IPS-20b (cell line): ENCODE data around the gene CDKN2A.
A peak's percentile ranks its signal among the peaks of the same experiment; 100 is the strongest.

Experiments
- H3K27ac ChIP-seq: one replicate; pipeline ENCODE4 v1.5.1; 2013; ENCODE audit warnings: low read length
- H3K27me3 ChIP-seq: 2 replicates; pipeline ENCODE4 v1.6.1; 2013; ENCODE audit warnings: mild to moderate bottlenecking, low read length, inconsistent platforms; ENCODE audit not compliant: insufficient read depth
- H3K36me3 ChIP-seq: 2 replicates; pipeline ENCODE4 v1.6.1; 2013; ENCODE audit warnings: low read depth, mild to moderate bottlenecking, inconsistent platforms, low read length, moderate library complexity; ENCODE audit not compliant: insufficient read depth
- H3K4me1 ChIP-seq: 2 replicates; pipeline ENCODE4 v1.6.1; 2013; ENCODE audit warnings: mild to moderate bottlenecking, control low read depth, inconsistent platforms, low read length, moderate library complexity; ENCODE audit not compliant: insufficient read depth
- H3K4me3 ChIP-seq: 2 replicates; pipeline ENCODE4 v1.5.1; 2013; ENCODE audit warnings: mild to moderate bottlenecking, low read length, inconsistent platforms
- H3K9ac ChIP-seq: 2 replicates; pipeline ENCODE4 v1.6.1; 2013; ENCODE audit warnings: low read depth, mild to moderate bottlenecking, inconsistent platforms, low read length, moderate library complexity
- H3K9me3 ChIP-seq: 2 replicates; pipeline ENCODE4 v1.6.1; 2013; ENCODE audit warnings: mild to moderate bottlenecking, low read depth, low read length, inconsistent platforms; ENCODE audit not compliant: insufficient read depth

Gene CDKN2A

DNA sequence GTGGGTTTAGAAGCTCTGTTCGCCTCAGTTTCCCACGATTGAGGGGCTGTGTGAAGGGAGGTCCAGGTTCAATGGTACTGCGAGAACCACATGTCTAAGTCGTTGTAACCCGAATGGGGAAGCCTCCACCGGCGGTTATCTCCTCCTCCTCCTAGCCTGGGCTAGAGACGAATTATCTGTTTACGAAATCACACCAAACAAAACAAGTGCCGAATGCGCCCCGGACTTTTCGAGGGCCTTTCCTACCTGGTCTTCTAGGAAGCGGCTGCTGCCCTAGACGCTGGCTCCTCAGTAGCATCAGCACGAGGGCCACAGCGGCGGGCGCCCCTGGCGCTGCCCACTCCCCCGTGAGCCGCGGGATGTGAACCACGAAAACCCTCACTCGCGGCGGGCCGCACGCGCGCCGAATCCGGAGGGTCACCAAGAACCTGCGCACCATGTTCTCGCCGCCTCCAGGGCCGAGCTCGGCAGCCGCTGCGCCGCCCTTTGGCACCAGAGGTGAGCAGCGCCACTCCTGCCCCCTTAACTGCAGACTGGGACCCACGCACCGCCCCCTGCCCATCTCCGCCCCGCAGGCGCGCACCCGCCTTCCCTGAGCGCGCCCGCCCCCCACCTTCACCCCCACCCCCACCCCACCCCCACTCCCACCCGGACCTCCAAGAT, at the start of gene CDKN2A:
TSS of gene CDKN2A (minus strand) at position 500 of the 663 bp plus-strand sequence.
- H3K27ac ChIP-seq: no peak within 1 kb of the TSS
- H3K4me1 ChIP-seq: peaks cover 19% of the 10 kb centered on the region
- no peaks in the 10 kb centered on the region for H3K36me3 ChIP-seq
- H3K4me3 ChIP-seq: peak within 1 kb of the TSS; percentile 80
- H3K27me3 ChIP-seq: peaks cover 99% of the 10 kb centered on the region
- no peak within 1 kb of the TSS for H3K9ac ChIP-seq
- no peaks in the 10 kb centered on the region for H3K9me3 ChIP-seq

DNA sequence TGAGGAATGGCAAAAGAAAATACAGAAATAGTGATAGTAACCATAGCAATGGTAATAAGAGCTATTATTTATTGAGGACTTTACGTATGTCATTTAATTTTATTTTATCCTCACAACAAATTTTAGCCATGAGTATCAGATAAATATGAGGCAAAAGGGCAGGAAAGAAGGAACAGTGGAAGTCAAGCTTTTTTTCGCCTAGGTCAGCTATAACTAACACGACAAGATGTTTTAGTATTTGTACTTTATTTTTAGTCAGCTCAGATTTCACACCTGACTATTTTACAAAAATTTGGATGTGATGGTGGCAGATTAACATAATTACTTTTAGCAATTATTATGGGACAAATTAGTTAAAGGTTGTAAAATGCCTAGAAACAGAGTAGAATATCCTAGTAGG, 49.7 kb upstream of the CDKN2A start:
- Histone ChIP-seq H3K4me1 (no peaks in the 10 kb centered on the region), H3K27ac (no peak overlapping the region), H3K9ac (no peak overlapping the region), H3K9me3 (no peaks in the 10 kb centered on the region), H3K4me3 (no peak overlapping the region), H3K27me3 (no peaks in the 10 kb centered on the region), H3K36me3 (no peaks in the 10 kb centered on the region)

DNA sequence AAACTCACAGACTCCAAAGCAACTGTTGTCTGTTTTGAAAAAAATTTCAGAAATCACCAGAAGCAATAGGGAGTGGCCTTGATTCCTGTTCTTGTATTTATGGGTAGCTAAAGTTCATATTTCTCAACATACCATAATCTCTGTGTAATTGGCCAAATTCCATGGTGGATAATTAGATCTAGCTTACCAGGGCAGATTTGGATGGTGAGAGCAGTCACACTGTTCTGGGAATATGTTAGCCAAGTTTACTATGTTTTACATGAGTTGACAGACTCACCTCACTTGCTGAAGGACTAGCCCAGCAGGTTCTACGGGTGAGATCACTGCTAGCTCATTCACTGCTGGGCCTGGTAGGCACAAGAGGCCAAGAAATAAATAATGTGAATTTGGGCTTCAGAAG, 47.6 kb upstream of the CDKN2A start:
- Histone ChIP-seq H3K36me3 (no peaks in the 10 kb centered on the region), H3K9me3 (no peaks in the 10 kb centered on the region), H3K4me3 (no peak overlapping the region), H3K4me1 (no peaks in the 10 kb centered on the region), H3K9ac (no peak overlapping the region), H3K27ac (no peak overlapping the region), H3K27me3 (no peaks in the 10 kb centered on the region)

DNA sequence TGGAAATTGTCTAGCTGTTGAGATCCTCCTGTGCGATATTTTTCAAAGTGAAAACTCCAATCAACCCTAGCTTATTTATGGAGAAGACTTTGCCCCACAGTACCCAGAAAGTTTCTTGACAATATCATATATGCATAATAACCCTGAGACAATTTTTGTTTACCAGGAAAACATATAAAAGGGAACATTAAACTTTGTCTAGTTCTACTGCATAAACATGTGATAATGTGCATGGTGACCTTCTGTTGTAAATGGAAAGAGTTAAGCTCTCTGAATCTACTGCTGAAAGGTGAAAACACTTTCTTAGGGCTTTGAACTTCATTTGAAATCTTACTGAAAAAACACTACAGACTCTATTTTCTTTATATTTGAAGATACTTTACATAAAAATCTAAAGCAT, 47.2 kb upstream of the CDKN2A start:
- Histone ChIP-seq H3K27ac (no peak overlapping the region), H3K9ac (no peak overlapping the region), H3K9me3 (no peaks in the 10 kb centered on the region), H3K4me1 (no peaks in the 10 kb centered on the region), H3K27me3 (no peaks in the 10 kb centered on the region), H3K36me3 (no peaks in the 10 kb centered on the region), H3K4me3 (no peak overlapping the region)

DNA sequence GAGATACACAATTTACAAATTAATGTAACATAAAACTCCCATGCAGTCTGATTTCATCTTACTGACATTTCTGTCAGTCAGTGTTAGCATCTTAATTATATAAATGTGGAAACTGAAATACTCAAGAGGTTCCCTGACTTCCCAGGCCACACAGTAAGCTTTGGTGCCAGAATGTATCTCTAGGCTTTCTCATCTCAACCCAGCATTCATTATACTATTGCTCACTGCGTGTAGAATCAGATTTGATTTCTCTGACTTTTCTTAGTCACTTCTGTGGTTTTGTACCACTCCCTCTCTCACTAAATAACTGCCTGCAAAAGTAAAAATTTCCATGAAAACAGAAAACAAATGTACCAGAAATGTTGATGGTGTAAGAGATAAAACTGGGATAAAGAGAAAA, 46.6 kb upstream of the CDKN2A start:
- Histone ChIP-seq H3K4me1 (no peaks in the 10 kb centered on the region), H3K36me3 (no peaks in the 10 kb centered on the region), H3K9ac (no peak overlapping the region), H3K27ac (no peak overlapping the region), H3K9me3 (no peaks in the 10 kb centered on the region), H3K4me3 (no peak overlapping the region), H3K27me3 (no peaks in the 10 kb centered on the region)

DNA sequence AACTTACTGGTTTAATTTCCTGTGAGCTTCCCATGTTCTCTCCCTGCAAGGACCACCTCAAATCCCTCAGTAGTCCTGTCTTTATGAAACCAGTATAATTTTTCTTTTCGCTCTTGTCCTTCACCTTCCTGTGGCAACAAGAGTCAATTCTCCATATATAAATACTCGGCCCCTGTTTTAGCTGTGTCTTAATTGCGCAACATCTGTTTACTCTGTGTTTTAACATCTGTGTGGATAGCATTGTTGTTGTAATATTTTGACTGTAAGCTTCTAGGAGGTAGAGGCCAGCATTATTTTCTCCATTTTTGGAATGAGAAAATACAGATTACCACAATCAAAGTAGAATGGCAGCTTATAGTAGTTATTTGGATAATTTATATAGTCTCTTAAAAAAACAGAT, 45.1 kb upstream of the CDKN2A start:
- H3K27me3 ChIP-seq: no peaks in the 10 kb centered on the region
- no peak overlapping the region for H3K27ac ChIP-seq
- H3K4me3 ChIP-seq: no peak overlapping the region
- H3K9me3 ChIP-seq: no peaks in the 10 kb centered on the region
- no peaks in the 10 kb centered on the region for H3K36me3 ChIP-seq
- H3K9ac ChIP-seq: no peak overlapping the region
- H3K4me1 ChIP-seq: no peaks in the 10 kb centered on the region

DNA sequence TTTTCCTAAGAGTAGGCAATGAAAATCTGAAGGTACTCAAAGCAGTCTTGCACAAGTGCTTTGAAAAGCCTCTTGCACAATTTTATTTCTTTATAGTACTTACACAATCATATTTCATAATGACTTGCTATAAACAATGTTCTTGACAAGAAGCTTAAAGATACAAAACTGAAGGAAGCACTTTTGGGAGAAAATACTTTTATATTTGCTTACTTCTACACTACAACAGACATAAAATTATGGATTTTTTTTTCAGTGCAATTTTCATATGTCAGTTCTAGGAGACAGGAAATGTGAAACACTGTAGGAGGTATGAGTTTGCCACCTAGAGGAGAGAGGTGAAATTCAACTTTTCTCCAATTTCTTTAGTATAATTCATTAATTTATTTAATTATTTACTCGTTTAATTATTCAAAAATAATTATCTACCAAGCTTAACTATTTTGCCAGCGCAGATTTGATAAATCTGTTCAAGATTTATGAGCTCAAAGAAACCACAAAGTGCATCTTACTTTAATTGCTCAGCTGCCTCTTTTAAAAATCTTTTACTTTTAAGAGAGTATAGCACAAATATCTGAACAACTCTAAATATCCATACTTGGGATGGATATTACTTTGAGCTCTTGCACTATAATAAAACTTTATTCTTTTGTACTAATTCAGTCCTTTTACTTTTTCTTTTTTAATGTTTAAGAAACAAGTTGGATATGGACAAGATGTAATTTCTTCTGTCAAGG, 43.9 kb upstream of the CDKN2A start:
- H3K27me3 ChIP-seq: no peaks in the 10 kb centered on the region
- no peak overlapping the region for H3K27ac ChIP-seq
- H3K4me1 ChIP-seq: no peaks in the 10 kb centered on the region
- no peaks in the 10 kb centered on the region for H3K36me3 ChIP-seq
- H3K9me3 ChIP-seq: no peaks in the 10 kb centered on the region
- H3K4me3 ChIP-seq: no peak overlapping the region
- H3K9ac ChIP-seq: no peak overlapping the region

DNA sequence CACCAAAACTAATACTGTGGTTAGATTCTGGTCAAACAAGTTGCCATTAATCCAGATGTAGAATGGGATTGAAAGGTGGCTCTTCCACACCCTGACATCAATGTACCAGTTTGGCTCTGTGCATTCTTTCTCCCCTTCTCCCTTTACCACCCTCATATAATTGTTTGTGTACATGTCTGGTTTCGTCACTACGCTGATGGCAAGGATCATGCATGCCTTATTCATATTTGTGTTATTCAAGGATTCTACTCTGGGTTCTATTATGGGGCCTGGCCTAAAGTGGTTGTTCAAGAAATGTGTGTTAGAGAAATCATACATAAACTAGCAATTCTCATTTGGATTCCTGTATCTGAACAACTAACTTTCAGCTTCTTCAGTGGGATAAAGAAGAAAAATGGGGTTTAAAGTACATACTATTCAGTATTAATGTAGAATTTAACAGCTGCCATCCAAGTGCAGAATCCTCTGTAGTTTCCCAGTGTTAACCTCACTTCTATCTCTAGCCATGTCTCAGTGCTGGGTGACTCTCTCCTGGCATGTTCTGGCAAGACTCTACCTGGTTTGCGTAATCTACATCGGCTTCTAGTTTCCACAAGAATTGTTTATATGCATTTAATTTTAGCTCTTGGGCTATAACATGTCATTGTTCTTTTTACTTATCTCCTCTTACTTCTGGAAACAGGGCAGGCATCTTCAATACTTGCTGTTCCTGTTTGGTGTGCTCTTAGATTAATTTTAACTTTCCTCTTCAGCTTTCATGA, 42.9 kb upstream of the CDKN2A start:
- H3K27me3 ChIP-seq: no peaks in the 10 kb centered on the region
- H3K4me3 ChIP-seq: no peak overlapping the region
- no peaks in the 10 kb centered on the region for H3K9me3 ChIP-seq
- H3K9ac ChIP-seq: no peak overlapping the region
- no peaks in the 10 kb centered on the region for H3K36me3 ChIP-seq
- H3K27ac ChIP-seq: no peak overlapping the region
- no peaks in the 10 kb centered on the region for H3K4me1 ChIP-seq

DNA sequence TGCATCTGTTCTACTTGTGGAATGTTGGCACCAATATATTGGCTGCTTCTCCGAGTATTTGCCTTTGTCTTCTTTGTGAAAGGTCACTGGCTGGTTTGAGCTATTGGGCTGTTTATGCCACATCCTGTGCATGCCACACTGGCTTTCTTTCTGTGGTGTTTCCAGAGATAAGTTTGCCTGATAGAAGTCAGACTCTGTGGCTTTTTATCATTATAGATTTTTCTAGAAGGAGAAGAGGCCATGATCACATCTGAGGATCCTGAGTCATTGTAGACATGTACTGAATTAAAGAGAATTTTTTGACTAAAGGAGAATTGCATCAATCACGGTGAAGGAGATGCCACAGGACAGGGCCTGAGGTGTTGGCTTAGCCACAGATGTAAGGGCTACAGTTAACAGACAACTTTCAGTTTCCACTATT, 41.4 kb upstream of the CDKN2A start:
- H3K9me3 ChIP-seq: no peaks in the 10 kb centered on the region
- H3K4me1 ChIP-seq: no peaks in the 10 kb centered on the region
- H3K9ac ChIP-seq: no peak overlapping the region
- H3K27me3 ChIP-seq: no peaks in the 10 kb centered on the region
- H3K36me3 ChIP-seq: no peaks in the 10 kb centered on the region
- no peak overlapping the region for H3K4me3 ChIP-seq
- H3K27ac ChIP-seq: no peak overlapping the region

DNA sequence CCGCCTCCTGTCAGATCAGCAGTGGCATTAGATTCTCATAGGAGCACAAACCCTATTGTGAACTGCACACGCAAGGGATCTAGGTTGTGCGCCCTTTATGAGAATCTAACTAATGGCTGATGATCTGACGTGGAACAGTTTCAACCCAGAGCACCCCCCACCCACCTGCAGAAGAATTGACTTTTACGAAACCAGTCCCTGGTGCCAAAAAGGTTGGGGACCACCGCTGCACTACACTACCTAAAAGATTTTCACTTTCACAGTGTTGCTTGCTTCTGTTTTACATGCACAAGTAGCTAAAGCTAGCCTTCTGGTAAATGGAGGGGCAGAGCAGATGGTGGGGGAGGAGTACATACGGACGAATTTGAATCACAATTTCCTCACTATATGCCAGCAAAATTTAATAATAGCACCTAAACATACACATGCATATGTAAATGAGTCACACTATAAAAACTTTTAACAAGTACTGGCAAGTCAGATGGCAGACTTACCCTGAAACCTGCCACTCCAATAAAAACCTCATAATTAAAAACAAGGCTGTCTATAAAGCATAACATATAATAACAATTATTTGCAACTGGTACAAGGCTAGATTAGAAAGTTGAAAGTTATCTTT, 38.9 kb upstream of the CDKN2A start:
- no peaks in the 10 kb centered on the region for H3K9me3 ChIP-seq
- H3K9ac ChIP-seq: no peak overlapping the region
- no peaks in the 10 kb centered on the region for H3K27me3 ChIP-seq
- H3K27ac ChIP-seq: no peak overlapping the region
- no peaks in the 10 kb centered on the region for H3K36me3 ChIP-seq
- no peak overlapping the region for H3K4me3 ChIP-seq
- no peaks in the 10 kb centered on the region for H3K4me1 ChIP-seq

DNA sequence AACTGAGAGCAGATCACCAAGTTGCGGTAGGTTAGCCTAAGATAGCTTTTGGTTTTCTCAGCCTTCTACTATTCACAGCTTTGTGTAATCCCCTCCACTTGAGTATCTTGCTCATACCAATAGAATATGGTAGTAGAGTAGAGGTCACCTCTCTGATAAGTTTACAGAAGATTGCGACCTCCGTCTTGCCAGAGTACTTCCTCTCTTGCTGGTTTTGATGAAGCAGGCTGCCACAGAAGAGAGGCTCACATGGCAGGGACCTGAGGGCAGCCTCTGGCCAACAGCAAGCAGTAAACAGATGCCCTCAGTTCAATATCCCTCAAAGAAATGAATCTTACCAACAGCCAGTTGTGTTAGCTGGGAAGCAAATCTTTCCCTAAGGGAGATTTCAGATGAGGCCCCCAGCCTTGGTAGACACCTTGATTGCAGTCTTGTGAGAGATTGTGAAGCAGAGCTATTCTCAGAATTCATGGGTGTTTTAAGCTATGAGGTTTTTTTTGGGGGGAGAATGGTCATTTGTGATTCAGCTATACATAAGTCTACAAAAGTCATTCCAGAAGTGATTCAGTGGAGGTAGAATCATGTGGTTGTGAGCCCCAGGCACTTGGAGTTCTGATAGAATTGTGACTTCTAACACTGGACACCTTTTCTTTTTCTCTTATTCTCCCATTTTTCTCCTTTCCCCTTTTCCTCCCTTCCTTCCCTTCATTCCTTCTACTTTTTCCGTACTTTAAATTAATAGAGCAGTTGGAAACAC, 37.6 kb upstream of the CDKN2A start:
- no peak overlapping the region for H3K9ac ChIP-seq
- no peaks in the 10 kb centered on the region for H3K27me3 ChIP-seq
- H3K27ac ChIP-seq: no peak overlapping the region

More for the DNA sequence above, 37.6 kb upstream of the CDKN2A start:
- Histone ChIP-seq H3K36me3 (no peaks in the 10 kb centered on the region), H3K4me3 (no peak overlapping the region), H3K9me3 (no peaks in the 10 kb centered on the region), H3K4me1 (no peaks in the 10 kb centered on the region)
